Neuronal stem cell (in vitro differentiated cells): ENCODE data around the gene ANKRD45.

Experiments used
- DNase-seq: peaks from one replicate; pipeline ENCODE4 v3.0.0-alpha.2; 2013; ENCODE audit warnings: low spot score
- H2AFZ ChIP-seq: one replicate; pipeline ENCODE4 v1.6.1; 2013; ENCODE audit warnings: mild to moderate bottlenecking, low read length, inconsistent platforms
- H2AK5ac ChIP-seq: 2 replicates; pipeline ENCODE4 v1.6.1; 2013; ENCODE audit warnings: low read depth, mild to moderate bottlenecking, inconsistent platforms, low read length, moderate library complexity, mixed read lengths
- H2BK120ac ChIP-seq: 2 replicates; pipeline ENCODE4 v1.6.1; 2013; ENCODE audit warnings: low read depth, mild to moderate bottlenecking, inconsistent platforms, low read length, moderate library complexity, mixed read lengths
- H2BK12ac ChIP-seq: one replicate; pipeline ENCODE4 v1.6.1; 2013; ENCODE audit warnings: low read length, inconsistent platforms
- H2BK15ac ChIP-seq: 2 replicates; pipeline ENCODE4 v1.6.1; 2013; ENCODE audit warnings: mild to moderate bottlenecking, low read length, inconsistent platforms, mixed read lengths
- H2BK5ac ChIP-seq: one replicate; pipeline ENCODE4 v1.6.1; 2013; ENCODE audit warnings: inconsistent platforms, mild to moderate bottlenecking, low read length, moderate library complexity
- H3K14ac ChIP-seq: one replicate; pipeline ENCODE4 v1.6.1; 2013; ENCODE audit warnings: low read length, inconsistent platforms
- H3K18ac ChIP-seq: 2 replicates; pipeline ENCODE4 v1.6.1; 2013; ENCODE audit warnings: low read length, inconsistent platforms
- H3K23ac ChIP-seq: 2 replicates; pipeline ENCODE4 v1.6.1; 2013; ENCODE audit warnings: low read depth, mild to moderate bottlenecking, mixed read lengths, low read length, inconsistent platforms; ENCODE audit not compliant: poor library complexity
- H3K27ac ChIP-seq: replicated peaks from 3 replicates; pipeline ENCODE4 v1.5.1; 2013; ENCODE audit warnings: low read length, inconsistent platforms
- H3K27me3 ChIP-seq, 3 experiments: 2 replicates each; pipeline ENCODE4 v1.6.1; 2013; ENCODE audit warnings: low read length in 3 of 3, mild to moderate bottlenecking in 2 of 3, inconsistent platforms in 1 of 3, low read depth in 1 of 3, mixed read lengths in 1 of 3, moderate library complexity in 1 of 3; ENCODE audit not compliant: control insufficient read depth in 3 of 3, insufficient read depth in 3 of 3
- H3K36me3 ChIP-seq, 2 donors: replicated peaks in 1 of 2; 2 replicates each; pipeline ENCODE4 v1.6.1; 2013; ENCODE audit warnings: low read length in 2 of 2; ENCODE audit not compliant: control insufficient read depth in 2 of 2, insufficient read depth in 2 of 2
- H3K4ac ChIP-seq: 2 replicates; pipeline ENCODE4 v1.6.1; 2013; ENCODE audit warnings: inconsistent platforms, mild to moderate bottlenecking, low read length, moderate library complexity
- H3K4me1 ChIP-seq, 2 donors: 1 replicate in 1 of 2; 2 replicates in 1 of 2; pipeline ENCODE4 v1.6.1; 2013; ENCODE audit warnings: low read length in 2 of 2, low read depth in 1 of 2; ENCODE audit not compliant: control insufficient read depth in 2 of 2, insufficient read depth in 1 of 2
- H3K4me2 ChIP-seq: one replicate; pipeline ENCODE4 v1.6.1; 2013; ENCODE audit warnings: mild to moderate bottlenecking, low read length, inconsistent platforms; ENCODE audit not compliant: insufficient read depth, poor library complexity, severe bottlenecking
- H3K4me3 ChIP-seq, 2 donors: 2 replicates each; pipeline ENCODE4 v1.5.1; 2013; ENCODE audit warnings: low read length in 2 of 2, mild to moderate bottlenecking in 2 of 2, inconsistent platforms in 1 of 2, moderate library complexity in 1 of 2
- H3K79me1 ChIP-seq: one replicate; pipeline ENCODE4 v1.6.1; 2013; ENCODE audit warnings: low read depth, mild to moderate bottlenecking, inconsistent platforms, low read length, moderate library complexity
- H3K9ac ChIP-seq: one replicate; pipeline ENCODE4 v1.6.1; 2013; ENCODE audit warnings: mild to moderate bottlenecking, low read depth, low read length, inconsistent platforms; ENCODE audit not compliant: poor library complexity
- H3K9me3 ChIP-seq, 2 donors: replicated peaks in 1 of 2; 2 replicates each; pipeline versions ENCODE3 to v1.6.1; 2013; ENCODE audit warnings: low read length in 2 of 2, mild to moderate bottlenecking in 2 of 2, inconsistent platforms in 1 of 2, low read depth in 1 of 2, mixed read lengths in 1 of 2, moderate library complexity in 1 of 2; ENCODE audit not compliant: control insufficient read depth in 2 of 2, insufficient read depth in 1 of 2
- H4K8ac ChIP-seq: one replicate; pipeline ENCODE4 v1.6.1; 2013; ENCODE audit warnings: low read depth, mild to moderate bottlenecking, inconsistent platforms, low read length, moderate library complexity
- H4K91ac ChIP-seq: one replicate; pipeline ENCODE4 v1.6.1; 2013; ENCODE audit warnings: low read length, low read depth, mild to moderate bottlenecking, inconsistent platforms; ENCODE audit not compliant: poor library complexity
- WGBS, 2 donors: extraction: QIAGEN DNeasy Blood & Tissue Kit; methylation state at CpG; one replicate each; pipeline ENCODE4 v1.1.7; 2013; ENCODE audit warnings: missing lambda C conversion rate in 2 of 2, mixed read lengths in 1 of 2; ENCODE audit not compliant: insufficient read length in 2 of 2, insufficient replicate concordance in 1 of 2; ENCODE audit errors: extremely low coverage in 2 of 2; 5-methylcytosine and 5-hydroxymethylcytosine counted together

ANKRD45 gene

DNA sequence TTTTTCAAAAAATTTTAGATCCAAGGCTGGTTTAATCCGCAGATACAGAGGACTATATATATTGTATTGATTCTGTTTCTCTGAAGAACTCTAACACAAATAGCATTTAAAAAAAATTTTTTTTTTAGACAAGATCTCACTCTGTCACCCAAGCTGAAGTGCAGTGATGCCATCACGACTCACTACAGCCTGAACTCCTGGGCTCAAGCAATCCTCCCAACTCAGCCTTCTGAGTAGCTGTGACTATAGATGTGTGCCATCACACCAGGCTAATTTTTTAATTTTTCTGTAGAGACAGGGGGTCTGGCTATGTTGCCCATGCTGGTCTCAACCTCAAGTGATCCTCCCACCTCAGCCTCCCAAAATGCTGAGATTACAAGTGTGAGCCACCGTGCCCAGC, 3.0 kb downstream of the ANKRD45 start:
- H4K91ac ChIP-seq = no peak overlapping the region
- no peaks in the 10 kb centered on the region for H3K79me1 ChIP-seq
- H3K4me2 ChIP-seq = no peak overlapping the region
- H3K27me3 ChIP-seq = no peaks in the 10 kb centered on the region
- no peak overlapping the region for H2BK120ac ChIP-seq
- no peak overlapping the region for H3K9ac ChIP-seq
- H3K14ac ChIP-seq = no peak overlapping the region
- H3K4me1 ChIP-seq = peaks cover 4 to 6% of the 10 kb centered on the region in 2 donors
- no peaks in the 10 kb centered on the region for H3K36me3 ChIP-seq
- H2BK15ac ChIP-seq = no peak overlapping the region
- no CpG with 5 or more reads among the region's 3 CpGs for WGBS, 2 donors
- no peak overlapping the region for H2AFZ ChIP-seq
- H2AK5ac ChIP-seq = no peak overlapping the region
- no peaks in the 10 kb centered on the region for H3K9me3 ChIP-seq
- no peak overlapping the region for H3K18ac ChIP-seq
- H3K4ac ChIP-seq = no peak overlapping the region
- no peak overlapping the region for H3K27ac ChIP-seq
- DNase-seq = no peak
- no peak overlapping the region for H3K4me3 ChIP-seq
- no peak overlapping the region for H4K8ac ChIP-seq
- no peak overlapping the region for H3K23ac ChIP-seq
- H2BK5ac ChIP-seq = no peak overlapping the region
- no peak overlapping the region for H2BK12ac ChIP-seq

DNA sequence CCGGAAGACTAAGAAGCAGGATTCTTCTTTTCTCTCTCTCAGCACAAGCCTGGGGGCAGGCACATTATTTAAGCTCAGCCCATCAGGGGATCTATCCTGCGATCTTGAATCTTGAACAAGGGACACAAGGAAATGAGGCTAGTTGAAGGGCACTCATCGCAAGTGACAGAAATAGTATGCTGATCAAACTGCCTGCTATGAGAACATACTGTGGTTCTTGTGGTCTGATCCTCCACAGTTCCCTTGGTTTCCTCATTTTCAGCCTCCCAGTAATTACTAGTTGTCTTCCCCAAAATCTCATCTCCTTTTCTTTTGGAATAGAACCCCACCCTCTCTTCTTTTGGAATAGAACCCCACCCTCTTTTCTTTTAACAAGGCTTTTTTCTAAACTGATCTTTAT, 6.5 kb downstream of the ANKRD45 start:
- H2BK12ac ChIP-seq = no peak overlapping the region
- H3K23ac ChIP-seq = no peak overlapping the region
- no peak overlapping the region for H3K4me3 ChIP-seq
- no peak overlapping the region for H3K4me2 ChIP-seq
- H2BK15ac ChIP-seq = no peak overlapping the region
- no peaks in the 10 kb centered on the region for H3K36me3 ChIP-seq
- DNase-seq = no peak
- no peaks in the 10 kb centered on the region for H3K4me1 ChIP-seq
- H4K91ac ChIP-seq = no peak overlapping the region
- no peak overlapping the region for H4K8ac ChIP-seq
- no peak overlapping the region for H3K14ac ChIP-seq
- H2AFZ ChIP-seq = no peak overlapping the region
- no peak overlapping the region for H3K27ac ChIP-seq
- H3K79me1 ChIP-seq = no peaks in the 10 kb centered on the region
- no peak overlapping the region for H2BK5ac ChIP-seq
- WGBS, 2 donors = no CpG with 5 or more reads among the region's 3 CpGs
- no peaks in the 10 kb centered on the region for H3K27me3 ChIP-seq
- no peak overlapping the region for H3K4ac ChIP-seq
- no peaks in the 10 kb centered on the region for H3K9me3 ChIP-seq
- no peak overlapping the region for H3K18ac ChIP-seq
- H2BK120ac ChIP-seq = no peak overlapping the region
- no peak overlapping the region for H2AK5ac ChIP-seq
- H3K9ac ChIP-seq = no peak overlapping the region

DNA sequence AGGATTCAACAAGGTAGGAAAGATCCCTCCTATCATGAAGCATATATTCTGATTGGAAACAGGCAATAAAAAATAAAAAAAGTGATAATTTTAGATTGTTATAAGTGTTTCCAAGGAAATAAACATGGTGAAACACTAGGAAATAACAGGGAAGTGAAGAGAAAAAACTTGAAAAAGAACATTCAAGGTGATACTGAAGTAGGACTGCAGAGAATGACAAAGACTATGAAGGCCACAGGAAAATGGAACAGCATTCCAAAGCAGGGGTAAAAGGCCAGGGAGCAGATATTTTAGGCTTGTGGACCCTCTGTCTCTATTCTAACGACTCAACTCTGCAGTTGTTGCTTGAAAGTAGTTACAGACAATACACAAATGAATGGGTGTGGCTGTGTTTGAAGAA, 7.9 kb downstream of the ANKRD45 start:
- no peak overlapping the region for H2AK5ac ChIP-seq
- H3K27me3 ChIP-seq = no peaks in the 10 kb centered on the region
- H2BK12ac ChIP-seq = no peak overlapping the region
- no peak overlapping the region for H2AFZ ChIP-seq
- no peak overlapping the region for H3K9ac ChIP-seq
- DNase-seq = no peak
- H2BK120ac ChIP-seq = no peak overlapping the region
- no peaks in the 10 kb centered on the region for H3K79me1 ChIP-seq
- H3K23ac ChIP-seq = no peak overlapping the region
- H3K4me3 ChIP-seq = no peak overlapping the region
- no peak overlapping the region for H3K27ac ChIP-seq
- H3K36me3 ChIP-seq = no peaks in the 10 kb centered on the region
- WGBS, 2 donors = no CpG with 5 or more reads among the region's 1 CpG
- no peak overlapping the region for H4K8ac ChIP-seq
- no peak overlapping the region for H4K91ac ChIP-seq
- no peak overlapping the region for H2BK15ac ChIP-seq
- H3K9me3 ChIP-seq = peaks cover 0 to 1% of the 10 kb centered on the region in 2 donors
- no peak overlapping the region for H3K14ac ChIP-seq
- no peak overlapping the region for H3K4me2 ChIP-seq
- no peak overlapping the region for H2BK5ac ChIP-seq
- no peaks in the 10 kb centered on the region for H3K4me1 ChIP-seq
- no peak overlapping the region for H3K18ac ChIP-seq
- H3K4ac ChIP-seq = no peak overlapping the region

DNA sequence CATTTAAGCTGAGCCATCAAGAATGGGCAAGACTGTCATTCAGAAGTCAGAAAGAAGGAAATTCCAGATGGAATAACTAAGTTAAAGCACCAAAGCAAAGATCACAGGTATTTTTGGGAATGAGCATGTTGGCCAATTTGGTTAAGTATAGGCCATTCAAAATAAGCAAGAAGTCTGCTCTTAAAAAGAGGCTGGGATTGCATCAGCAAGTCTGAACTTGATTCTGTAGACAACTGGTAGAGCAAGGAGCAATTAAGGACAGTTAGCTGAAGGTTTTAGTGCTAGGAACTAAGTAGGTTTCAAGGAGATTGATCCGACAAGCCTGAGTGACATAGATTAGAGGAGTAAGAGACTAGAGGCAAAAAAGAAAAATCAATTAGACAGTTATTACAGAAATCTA, 8.4 kb downstream of the ANKRD45 start:
- Histone ChIP-seq H2BK120ac (no peak overlapping the region), H3K36me3 (no peaks in the 10 kb centered on the region), H3K27ac (no peak overlapping the region), H3K4me3 (no peak overlapping the region), H3K27me3 (no peaks in the 10 kb centered on the region), H3K9ac (no peak overlapping the region), H2BK12ac (no peak overlapping the region), H2BK15ac (no peak overlapping the region), H3K79me1 (no peaks in the 10 kb centered on the region), H3K4me2 (no peak overlapping the region), H2AK5ac (no peak overlapping the region), H3K18ac (no peak overlapping the region), H3K4me1 (no peaks in the 10 kb centered on the region), H2AFZ (no peak overlapping the region), H3K4ac (no peak overlapping the region), H2BK5ac (no peak overlapping the region), H3K23ac (no peak overlapping the region), H3K14ac (no peak overlapping the region), H3K9me3 (peaks cover 2 to 4% of the 10 kb centered on the region in 2 donors), H4K8ac (no peak overlapping the region), H4K91ac (no peak overlapping the region)
- no CpG with 5 or more reads among the region's 1 CpG for WGBS, 2 donors
- no peak for DNase-seq
